HCT116 (cell line): ENCODE results near the gene NCKAP5L.

ENCODE experiments used
- CEBPB ChIP-seq: IDR thresholded peaks from 2 replicates; pipeline ENCODE4 v1.6.1; 2012; ENCODE audit warnings: low read depth
- CTCF ChIP-seq, 3 experiments: fragments of 200-600 bp in 1 of 3; sonication (generic) in 1 of 3; IDR thresholded peaks in 2 of 3; conservative IDR thresholded peaks in 1 of 3; 2 replicates each; pipeline ENCODE4 v1.5.1; 2012 to 2017; ENCODE audit warnings: low read depth in 2 of 3, low read length in 2 of 3, antibody characterized with exemption in 1 of 3, borderline replicate concordance in 1 of 3, control low read depth in 1 of 3, mild to moderate bottlenecking in 1 of 3, mixed read lengths in 1 of 3, mixed run types in 1 of 3, moderate library complexity in 1 of 3; ENCODE audit not compliant: insufficient read depth in 1 of 3
- EZH2 ChIP-seq: fragments of 200-600 bp; sonication (generic); IDR thresholded peaks from 2 replicates; pipeline ENCODE4 v1.6.1; 2017; ENCODE audit warnings: antibody characterized with exemption, mixed run types
- EZH2phosphoT487 ChIP-seq: fragments of 200-600 bp; IDR thresholded peaks from 2 replicates; pipeline ENCODE4 v1.6.1; 2018; ENCODE audit warnings: antibody characterized with exemption, borderline replicate concordance
- MAX ChIP-seq: IDR thresholded peaks from 2 replicates; pipeline ENCODE4 v1.6.1; 2012
- REST ChIP-seq: IDR thresholded peaks from 2 replicates; pipeline ENCODE4 v1.6.1; 2012; ENCODE audit warnings: low read depth
- SRF ChIP-seq: IDR thresholded peaks from 2 replicates; pipeline ENCODE4 v1.6.1; 2012; ENCODE audit warnings: low read depth
- ZFX ChIP-seq: fragments of 450-650 bp; IDR thresholded peaks from 2 replicates; pipeline ENCODE4 v1.6.1; 2017

GRCh38 chr12:49798934-49799333, 29.3 kb downstream of the NCKAP5L start:
- TF ChIP-seq CTCF (IDR thresholded peaks at IDR 0.05 in 2 of 3, conservative IDR thresholded peaks at IDR 0.05 in 1 of 3; ENCODE audit: borderline replicate concordance in 1 of 3, insufficient read depth in 1 of 3, low read depth in 2 of 3, low read length in 2 of 3) = no peak
- TF ChIP-seq EZH2phosphoT487 = no peak
- TF ChIP-seq ZFX = no peak
- no peak for TF ChIP-seq CEBPB
- no peak for TF ChIP-seq REST
- TF ChIP-seq MAX = no peak
- TF ChIP-seq SRF = no peak
- no peak for TF ChIP-seq EZH2
